Measurements from ENCODE around the gene DNAJC4.
A peak's percentile ranks its signal among the peaks of the same experiment; 100 is the strongest.

Gene DNAJC4

DNA sequence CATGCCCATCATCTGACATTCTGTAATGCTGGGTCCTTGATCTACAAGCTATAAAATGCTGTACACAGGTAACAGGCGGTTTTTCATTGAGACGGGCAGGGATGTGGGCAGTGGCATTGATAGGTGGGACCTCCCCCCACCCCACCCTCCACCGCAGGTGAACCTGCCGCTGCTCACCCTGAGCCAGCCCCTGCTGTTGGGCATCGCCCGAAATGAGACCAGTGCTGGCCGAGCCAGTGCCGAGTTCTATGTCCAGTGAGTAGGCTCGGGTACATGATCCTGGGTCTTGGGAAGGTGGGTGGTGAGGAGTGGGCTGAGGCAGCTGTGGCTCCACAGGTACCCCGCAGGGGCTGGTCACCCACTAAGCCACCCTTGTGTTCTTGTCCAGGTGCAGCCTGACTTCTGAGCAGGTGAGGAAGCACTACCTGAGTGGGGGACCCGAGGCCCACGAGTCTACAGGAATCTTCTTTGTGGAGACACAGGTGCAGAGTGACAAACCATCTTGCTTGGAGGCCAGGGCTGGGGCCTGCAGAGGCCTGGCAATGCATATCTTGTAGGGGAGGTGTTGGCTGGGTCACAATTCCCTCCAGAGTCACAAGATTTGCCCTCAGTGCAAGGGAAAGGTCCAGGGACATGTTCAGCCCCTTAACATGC, 1.1 kb upstream of the DNAJC4 start:
- no peak for DNase-seq (ENCODE audit: low spot score)

DNA sequence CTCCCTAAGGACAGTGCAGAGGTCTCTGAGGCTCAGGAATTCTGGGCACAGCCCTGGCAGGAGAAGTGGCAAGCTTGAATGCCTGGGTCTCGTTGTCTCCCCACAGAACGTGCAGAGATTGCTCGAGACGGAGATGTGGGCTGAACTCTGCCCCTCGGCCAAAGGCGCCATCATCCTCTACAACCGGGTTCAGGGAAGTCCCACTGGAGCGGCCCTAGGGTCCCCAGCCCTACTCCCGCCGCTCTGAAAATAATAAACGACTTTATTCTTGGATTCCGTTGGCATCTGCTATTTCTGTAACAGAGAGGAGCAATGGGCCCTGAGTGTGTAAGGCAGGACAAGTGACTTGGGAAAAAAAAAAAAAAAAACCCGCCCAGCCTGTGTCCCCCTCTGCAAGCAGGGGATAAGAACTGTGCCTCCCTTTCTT, 591 bp upstream of the DNAJC4 start:
- DNase-seq (ENCODE audit: low spot score) = no peak

DNA sequence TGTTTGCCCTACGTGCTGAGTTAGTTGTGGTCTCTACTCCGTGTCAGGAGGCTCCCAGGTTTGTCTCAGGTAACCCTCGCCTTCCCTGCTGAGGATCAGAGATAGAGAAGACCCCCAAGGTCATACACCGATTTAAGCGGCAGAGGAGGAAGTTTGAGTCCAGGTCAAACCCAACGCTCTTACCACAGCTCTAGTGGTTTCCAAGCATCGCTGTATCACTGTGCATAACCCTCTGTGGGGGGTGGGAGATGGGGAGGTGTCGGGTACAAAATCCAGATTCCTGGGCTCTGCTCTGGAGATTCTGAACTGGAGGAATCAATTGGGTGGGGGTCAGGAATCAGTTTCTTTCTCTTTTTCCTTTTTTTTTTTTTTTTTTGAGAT, 627 bp downstream of the DNAJC4 start:
- DNase-seq (ENCODE audit: low spot score) = no peak

DNA sequence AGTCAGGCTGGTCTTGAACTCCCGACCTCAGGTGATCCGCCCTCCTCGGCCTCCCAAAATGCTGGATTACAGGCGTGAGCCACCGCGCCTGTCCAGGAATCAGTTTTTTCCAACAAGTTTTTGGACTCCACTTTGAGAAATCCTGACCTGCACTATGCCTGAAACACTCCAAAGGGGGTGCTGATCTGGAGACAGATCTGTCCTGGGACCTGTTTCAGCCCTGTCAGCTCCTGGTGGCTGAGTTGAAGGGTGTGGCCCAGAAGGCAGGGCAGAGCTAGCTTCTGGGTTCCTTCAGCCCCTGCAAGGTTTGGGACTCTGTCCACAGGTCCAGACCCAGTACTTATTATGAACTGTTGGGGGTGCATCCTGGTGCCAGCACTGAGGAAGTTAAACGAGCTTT, 1.2 kb downstream of the DNAJC4 start:
- no peak for DNase-seq (ENCODE audit: low spot score)

DNA sequence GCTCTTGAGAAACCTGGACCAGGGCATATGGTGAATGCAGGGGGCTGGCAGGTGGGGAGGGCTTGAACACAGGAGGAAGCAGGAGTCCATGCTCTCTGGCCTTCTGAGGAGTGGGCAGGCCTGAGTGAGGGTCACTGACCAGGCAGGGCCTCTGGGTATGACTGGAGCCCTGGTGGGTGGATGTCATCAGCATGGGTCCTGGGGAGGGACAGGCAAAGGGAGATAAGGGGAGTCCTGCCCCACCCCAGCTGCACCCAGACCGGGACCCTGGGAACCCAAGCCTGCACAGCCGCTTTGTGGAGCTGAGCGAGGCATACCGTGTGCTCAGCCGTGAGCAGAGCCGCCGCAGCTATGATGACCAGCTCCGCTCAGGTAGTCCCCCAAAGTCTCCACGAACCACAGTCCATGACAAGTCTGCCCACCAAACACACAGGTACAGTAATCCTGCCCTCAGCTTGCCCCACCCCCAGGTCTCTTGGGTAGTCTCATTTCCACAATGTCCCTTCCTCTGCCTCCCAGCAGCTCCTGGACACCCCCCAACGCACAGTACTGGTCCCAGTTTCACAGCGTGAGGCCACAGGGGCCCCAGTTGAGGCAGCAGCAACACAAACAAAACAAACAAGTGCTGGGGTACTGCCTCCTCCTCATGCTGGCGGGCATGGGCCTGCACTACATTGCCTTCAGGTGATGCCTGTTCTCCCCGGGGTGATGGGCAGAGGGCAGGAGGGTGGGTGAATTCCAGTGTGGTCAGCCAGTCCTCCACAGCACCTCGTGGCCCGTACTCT, 2.0 kb downstream of the DNAJC4 start:
- no peak for DNase-seq (ENCODE audit: low spot score)

DNA sequence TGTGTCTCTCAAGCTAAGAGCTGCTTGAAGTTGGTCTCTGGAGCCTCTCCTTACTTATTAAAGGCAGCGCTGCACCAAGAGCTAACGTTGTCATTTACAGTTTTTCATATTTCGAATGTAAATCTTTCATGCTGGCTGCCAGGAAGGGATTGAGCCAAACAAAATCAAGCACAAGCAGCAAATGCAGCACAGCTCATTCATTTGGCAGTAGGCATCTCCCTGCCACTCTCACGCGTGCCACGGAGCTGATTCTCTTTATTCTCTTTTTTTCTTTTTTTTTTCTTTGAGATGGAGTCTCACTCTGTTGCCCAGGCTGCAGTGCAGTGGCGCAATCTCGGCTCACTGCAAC, 2.6 kb downstream of the DNAJC4 start:
- DNase-seq (ENCODE audit: low spot score) = no peak

DNA sequence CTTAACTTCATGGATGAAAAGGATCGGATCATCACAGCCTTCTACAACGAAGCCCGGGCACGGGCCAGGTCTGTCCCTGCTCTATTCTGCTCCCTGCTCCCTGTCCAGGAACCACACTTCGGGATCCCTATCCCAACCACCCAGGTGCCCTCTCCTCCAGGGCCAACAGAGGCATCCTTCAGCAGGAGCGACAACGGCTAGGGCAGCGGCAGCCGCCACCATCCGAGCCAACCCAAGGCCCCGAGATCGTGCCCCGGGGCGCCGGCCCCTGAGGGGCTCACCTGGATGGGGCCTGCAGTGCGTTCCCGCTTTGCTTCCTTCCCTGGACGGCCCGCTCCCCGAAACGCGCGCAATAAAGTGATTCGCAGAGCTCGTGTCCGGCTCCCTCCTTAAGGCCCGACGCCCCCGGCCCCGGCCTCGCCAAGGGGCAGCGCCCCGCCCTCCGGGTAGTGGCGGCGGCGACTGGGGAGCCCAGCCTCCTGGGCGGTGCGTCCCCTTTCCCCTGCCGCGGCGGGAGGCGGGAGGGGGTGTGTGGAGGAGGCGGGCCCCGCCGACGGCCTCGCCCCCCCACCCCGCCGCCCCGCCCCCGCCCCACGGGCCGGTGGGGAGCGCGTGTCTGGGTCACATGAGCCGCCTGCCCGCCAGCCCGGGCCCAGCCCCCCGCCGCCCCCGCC, 3.7 kb downstream of the DNAJC4 start, which contains the start of gene VEGFB:
Gene VEGFB, plus strand, starts transcription at position 672 of the 674 bp plus-strand sequence. CDS start 250 bp downstream, outside the sequence.
- peak; percentile 54 for DNase-seq (ENCODE audit: low spot score)

DNA sequence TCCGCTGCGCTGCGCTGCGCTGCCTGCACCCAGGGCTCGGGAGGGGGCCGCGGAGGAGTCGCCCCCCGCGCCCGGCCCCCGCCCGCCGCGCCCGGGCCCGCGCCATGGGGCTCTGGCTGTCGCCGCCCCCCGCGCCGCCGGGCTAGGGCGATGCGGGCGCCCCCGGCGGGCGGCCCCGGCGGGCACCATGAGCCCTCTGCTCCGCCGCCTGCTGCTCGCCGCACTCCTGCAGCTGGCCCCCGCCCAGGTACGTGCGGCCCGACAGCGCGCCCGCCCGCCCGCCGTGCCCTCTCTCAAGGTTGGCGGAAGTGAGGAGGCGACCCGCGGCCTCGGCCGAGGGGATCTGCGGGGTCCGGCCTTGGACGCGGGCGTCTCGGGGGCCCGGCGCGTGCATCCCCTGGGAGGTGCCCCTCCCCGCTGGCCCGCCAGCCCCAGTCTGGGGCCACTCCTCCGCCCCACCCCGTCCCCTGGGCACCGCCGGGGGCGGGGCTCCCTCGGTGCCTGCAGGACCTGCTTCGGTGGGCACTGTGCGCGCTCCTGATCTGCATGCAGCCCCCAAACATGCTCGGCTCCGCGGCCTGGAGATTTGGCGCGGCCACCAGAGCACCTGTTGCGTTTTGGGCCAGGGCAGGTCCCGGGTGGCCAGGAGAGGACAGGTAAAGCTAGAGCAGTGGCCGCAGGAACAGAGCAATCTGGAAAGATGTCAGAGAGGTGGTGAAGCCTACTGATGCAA, 4.5 kb downstream of the DNAJC4 start:
- DNase-seq (ENCODE audit: low spot score) = peak; percentile 53

DNA sequence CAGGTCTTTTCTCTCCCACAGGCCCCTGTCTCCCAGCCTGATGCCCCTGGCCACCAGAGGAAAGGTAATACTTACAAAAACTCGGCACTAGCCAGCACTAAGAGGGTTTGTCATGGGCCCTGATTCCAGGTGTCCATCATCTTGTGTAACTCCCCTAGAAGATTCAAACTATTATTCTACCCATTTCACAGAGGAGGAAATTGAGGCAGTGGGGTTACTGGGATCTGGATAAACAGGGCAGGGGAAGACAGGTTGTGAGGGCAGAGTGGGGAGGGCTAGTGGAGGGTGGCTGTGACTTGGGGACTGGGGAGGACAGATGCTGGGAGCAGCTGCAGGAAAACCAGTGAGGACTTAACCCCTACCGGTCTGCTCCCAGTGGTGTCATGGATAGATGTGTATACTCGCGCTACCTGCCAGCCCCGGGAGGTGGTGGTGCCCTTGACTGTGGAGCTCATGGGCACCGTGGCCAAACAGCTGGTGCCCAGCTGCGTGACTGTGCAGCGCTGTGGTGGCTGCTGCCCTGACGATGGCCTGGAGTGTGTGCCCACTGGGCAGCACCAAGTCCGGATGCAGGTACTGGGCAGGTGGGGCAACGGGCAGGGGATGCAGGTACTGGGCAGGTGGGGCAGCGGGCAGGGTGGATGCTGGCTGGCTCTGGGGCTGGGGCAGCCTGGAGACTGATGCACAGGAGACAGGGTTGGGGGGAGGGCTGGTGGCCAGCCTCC, 5.3 kb downstream of the DNAJC4 start:
- DNase-seq (ENCODE audit: low spot score) = no peak

DNA sequence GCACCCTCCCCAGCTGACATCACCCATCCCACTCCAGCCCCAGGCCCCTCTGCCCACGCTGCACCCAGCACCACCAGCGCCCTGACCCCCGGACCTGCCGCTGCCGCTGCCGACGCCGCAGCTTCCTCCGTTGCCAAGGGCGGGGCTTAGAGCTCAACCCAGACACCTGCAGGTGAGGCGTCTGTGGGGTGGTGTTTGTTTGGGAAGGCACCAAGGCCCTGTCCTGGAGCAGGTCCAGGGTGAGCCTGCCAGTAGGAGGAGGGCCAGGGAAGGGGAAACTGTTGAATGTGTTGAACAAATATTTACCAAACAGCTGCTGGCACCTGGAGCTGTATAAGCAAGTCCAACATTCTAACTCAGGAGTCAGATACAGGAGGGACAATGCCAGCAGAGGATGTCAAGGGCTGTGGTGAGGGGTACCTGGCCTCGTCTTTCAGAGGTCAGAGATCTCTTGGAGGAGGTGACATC, 7.2 kb downstream of the DNAJC4 start:
- no peak for DNase-seq (ENCODE audit: low spot score)

DNA sequence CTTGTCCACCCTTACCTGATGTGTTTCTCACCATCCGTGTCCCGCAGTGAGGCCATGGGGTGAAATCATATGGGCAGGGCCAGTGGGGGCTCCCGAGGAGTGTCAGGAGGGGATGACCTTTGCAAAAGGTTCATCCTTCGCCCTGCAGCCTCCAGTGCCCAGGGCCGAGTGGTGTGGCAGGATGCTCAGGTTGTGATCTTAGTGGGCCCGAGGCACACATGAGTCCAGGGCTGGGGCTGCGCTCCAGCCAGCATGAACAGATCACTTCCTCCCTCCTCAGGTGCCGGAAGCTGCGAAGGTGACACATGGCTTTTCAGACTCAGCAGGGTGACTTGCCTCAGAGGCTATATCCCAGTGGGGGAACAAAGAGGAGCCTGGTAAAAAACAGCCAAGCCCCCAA, 7.7 kb downstream of the DNAJC4 start:
- no peak for DNase-seq (ENCODE audit: low spot score)

DNA sequence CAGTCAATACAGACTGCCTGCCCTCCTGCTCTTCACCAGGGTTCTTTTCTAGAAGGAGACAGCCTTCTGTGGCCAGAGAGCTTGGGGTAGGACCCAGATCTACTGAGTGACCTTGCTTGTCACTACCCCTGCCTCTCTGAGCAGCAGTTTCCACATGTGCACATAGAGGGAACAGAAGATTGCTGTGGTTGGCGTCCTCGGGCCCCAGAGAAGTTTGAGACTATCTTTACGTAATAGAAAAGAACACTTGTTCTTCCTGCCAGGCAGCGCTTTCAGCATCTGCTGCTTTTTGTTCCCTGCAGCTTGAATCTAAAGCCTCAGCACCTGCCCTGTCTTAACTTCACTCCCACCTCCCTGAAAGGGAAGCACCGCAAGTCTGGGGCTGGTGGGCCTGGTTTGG, 8.7 kb downstream of the DNAJC4 start:
- DNase-seq (ENCODE audit: low spot score) = no peak

DNA sequence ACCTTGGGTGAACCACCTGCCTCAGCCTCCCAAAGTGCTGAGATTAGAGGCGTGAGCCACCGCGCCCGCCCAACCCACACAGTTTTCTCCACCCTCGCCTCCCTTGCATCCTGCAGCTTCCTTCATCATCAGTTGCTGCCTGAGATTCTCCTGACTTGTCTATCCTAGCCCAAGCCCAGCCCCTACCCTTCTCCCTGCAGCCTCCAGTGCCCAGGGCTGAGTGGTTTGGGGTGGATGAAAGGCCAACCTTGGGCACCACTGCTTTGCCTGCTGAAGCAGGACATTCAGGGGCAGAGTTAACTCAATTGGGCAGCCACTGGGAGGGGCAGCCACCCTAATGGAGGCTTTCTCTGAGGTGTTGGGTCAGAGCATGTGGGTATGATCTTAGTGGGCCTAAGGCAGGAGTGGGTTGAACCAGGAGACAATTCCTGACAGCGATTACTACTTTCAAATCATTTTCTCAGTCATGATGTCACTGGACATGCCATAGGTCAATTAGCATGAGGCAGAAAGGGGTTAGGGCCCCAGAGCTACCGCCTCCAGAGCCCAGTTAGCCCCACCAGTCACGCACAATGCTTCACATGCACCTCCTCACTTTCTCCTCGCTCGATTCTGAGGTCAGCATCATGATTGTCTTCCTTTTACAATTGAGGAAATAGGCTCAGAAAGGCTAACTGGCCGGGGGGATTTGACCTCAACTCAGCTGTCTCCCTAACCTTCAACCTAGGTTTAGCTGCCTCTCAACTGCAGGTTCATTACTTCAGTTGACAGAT, 9.5 kb downstream of the DNAJC4 start:
- DNase-seq (ENCODE audit: low spot score) = no peak

DNA sequence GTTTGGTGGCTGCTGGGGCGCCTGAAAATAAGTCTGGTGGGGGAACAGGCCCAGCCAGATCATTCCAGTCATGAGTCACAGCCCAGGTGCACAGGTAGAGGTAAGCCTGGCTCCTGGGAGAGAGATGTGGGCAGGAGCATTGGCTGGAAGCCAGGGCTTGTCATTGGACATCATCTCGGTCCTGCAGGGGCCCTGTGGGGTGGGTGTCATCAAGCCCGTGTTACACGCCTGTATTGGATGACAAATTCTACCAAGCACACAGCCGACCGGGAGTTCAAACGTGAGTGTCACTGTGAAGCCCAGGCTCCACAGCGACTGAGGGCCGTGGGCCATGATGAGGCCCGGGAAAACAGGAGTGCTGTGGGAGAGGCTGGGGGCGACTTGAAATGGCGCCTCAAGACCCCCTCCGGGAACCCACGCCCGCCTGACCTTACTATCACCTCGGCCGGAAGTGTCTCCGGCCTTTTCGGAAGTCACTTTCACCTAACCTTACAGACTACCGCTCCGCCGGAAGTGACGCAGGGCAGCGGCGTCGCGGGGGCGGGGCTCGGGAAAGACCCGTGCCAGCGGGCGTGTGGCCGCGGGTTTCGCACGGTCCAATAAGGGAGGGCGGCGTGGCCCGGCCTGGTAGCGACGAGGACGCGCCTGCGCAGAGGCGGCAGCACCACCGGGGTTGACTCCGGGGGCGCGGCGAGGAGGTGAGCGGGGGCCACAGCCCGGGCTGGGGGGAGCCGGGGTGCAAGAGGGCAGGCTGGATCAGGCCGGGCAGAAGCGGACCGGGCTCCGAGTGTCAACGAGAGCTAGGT, 10.3 kb downstream of the DNAJC4 start, which contains the start of gene FKBP2:
Gene FKBP2, plus strand, starts transcription at position 661 of the 806 bp plus-strand sequence. CDS start 1,293 bp downstream, outside the sequence.
- peak; percentile 91 for DNase-seq (ENCODE audit: low spot score)

DNA sequence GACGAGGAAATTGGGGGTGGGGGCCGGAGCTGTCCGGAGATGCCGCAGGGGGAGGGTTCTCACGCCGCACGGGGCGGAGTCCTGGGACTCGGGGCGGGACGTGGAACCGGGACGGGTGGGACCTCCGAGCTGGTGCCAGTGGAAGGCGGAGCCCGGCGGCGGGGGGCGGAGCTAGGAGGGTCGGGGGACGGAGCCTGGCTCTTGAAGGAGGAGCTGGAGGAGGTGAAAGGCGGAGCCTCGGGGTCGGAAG, 10.8 kb downstream of the DNAJC4 start:
- DNase-seq (ENCODE audit: low spot score) = peak; percentile 85

DNA sequence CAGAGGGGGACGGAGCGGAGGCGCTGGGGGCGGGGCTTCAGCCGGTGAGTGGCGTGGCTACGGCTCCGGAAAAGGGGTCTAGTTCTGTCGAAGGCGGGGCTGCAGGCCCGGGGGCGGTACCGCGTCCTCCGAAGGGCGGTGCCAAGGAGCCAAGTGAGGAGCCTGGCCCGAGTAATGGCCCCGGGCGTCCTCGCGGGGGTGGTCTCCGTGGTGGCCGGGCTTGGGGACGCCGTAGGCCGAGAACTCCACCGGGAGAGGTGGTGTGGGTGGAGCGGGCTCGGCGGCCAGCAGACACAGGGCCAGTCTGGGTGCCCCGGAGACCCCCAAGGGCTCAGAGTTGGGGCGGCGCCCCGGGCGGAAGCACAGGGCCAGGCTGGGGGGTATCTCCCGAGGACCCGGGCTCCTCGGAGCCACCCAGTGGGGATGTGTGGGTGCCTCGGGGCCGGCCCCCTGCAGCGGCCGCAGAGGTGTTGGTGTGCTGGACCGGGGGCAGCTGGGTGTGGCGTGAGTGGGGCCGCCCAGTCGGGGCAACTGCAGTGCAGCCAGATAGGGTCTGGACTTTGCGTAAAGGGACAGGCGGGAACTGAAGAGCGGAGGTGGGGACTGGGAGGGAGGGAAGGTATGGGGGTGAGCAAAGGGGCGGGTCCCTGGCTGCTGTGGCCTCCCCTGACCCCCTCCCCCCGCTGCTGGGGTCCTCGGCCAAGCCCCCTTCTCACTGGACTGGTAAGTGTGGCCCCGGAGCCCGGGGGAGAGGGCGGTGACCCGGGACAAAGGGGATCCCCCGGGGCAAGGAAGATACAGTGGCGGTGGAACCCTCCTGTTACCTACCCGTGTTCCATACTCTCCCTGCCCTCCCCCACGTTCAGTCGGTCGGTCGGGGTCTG, 11.4 kb downstream of the DNAJC4 start:
- no peak for DNase-seq (ENCODE audit: low spot score)

DNA sequence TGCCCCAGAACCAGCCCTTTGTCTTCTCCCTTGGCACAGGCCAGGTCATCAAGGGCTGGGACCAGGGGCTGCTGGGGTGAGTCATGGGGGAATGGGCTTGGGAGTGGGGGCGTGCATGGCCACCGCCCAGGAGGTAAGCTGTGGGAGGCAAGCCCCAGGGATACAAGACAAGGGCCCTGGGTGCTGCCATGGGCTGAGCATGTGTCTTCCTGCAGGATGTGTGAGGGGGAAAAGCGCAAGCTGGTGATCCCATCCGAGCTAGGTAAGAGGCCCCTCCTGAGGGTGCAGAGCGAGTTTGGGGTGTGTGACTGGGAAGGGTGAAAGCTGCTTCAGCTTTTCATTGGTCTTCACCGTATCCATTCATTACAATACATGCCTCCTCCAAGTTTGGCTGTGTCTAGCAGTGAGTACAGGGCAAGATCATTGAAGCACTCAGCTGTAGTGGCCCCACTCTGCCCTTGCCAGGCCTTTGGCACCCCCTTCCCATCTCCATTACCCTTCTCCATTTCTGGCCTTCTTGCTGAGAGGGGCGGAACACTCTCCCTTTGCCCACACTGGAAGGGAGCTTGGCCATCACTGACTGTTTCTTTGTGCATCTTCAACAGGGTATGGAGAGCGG, 13.0 kb downstream of the DNAJC4 start:
- DNase-seq (ENCODE audit: low spot score) = no peak

DNA sequence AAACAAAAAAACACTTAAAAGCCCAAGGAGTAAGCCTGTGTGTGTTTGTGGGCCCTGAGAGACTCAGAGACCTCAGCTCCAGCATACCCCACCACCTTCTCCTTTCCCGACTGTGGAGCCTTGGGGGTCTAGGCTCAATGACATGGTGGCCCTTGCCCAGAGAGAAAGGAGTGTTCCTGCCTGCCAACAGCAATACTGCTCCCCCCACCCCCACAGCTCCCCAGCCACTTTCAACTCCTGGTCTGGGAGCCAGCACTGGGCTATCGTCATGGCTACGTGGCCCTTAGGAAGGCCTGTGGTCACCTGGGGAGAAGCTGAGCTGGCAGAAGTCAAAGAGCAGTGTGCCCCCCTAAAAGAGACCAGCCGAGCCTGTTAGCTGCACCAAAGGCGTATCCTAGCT, 13.8 kb downstream of the DNAJC4 start:
- no peak for DNase-seq (ENCODE audit: low spot score)

DNA sequence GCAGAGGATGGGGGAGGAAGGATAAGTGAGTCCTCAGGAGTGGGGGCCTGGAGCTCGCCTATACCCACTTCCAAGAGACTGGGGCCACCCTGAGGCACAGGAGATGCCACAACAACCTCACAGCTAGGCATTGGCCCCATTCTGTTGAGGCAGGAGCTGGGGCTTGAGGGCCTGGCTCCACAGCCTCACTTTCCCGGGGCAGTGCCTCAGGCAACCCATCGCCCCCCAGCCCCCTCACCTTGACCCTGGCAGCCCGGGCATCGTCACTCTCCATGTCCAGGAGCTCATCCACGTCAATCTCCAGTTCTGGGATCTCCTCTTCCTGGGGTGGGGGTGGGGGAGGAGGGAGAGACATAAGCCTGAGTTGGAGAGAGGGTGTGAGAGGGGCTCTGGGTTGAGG, 14.6 kb downstream of the DNAJC4 start:
- no peak for DNase-seq (ENCODE audit: low spot score)

All from iPS-NIHi11 (cell line).